ENCODE data around the gene CUL3.
"Not testable (repeated sequence)": the region's sequence is repeated elsewhere in the genome, so short reads cannot be mapped to it uniquely, and the experiment has no call there.

Gene CUL3

DNA sequence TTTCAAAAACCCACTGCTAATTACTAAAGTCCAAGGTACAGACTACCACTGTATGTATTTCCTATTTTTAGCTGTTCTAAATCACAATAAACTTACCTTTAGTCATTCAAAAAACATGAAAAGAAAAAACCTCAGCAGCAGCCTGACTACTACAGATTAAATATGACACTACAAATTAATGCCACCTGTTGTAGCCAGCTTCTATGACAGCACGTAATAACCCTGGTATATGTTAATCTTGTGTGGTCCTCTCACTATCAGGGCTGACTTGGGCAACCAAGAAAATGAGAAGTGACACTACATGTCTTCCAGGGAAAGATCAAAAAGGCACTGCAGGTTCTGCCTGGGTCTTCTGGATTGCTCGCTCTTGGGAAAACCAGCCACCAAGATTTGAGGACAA lies 92.6 kb downstream of the CUL3 start:
- Histone ChIP-seq H3K9me3 (ENCODE audit: insufficient read depth, low read length) (no peaks in the 10 kb centered on the region), H3K4me3 (ENCODE audit: insufficient read depth, low read length, poor library complexity, severe bottlenecking) (no peak overlapping the region), H4K20me1 (ENCODE audit: low read depth, low read length) (no peaks in the 10 kb centered on the region), H3F3A (ENCODE audit: insufficient read depth) (peaks cover 74% of the 10 kb centered on the region), H3K27ac (ENCODE audit: low read depth, low read length) (peak overlapping the region; percentile 87), H3K36me3 (ENCODE audit: low read length) (peaks cover 42% of the 10 kb centered on the region), H3K4me2 (ENCODE audit: low read depth, low read length, poor library complexity, severe bottlenecking) (peak overlapping the region; percentile 71), H3K9me2 (replicated peaks; ENCODE audit: insufficient read depth, low read length) (no peaks in the 10 kb centered on the region), H3K79me2 (ENCODE audit: insufficient read depth, low read length) (peaks cover 57% of the 10 kb centered on the region), H3K9ac (ENCODE audit: low read length) (peak overlapping the region; percentile 27; the same call in 1 of the 2 replicates), H2AFZ (ENCODE audit: low read depth, low read length, severe bottlenecking) (no peak overlapping the region), H3K27me3 (ENCODE audit: low read length) (no peaks in the 10 kb centered on the region)
- no peak for TF ChIP-seq CTCF (IDR thresholded peaks at IDR 0.05; ENCODE audit: insufficient read depth, low read length, poor library complexity, severe bottlenecking)
- no peak for TF ChIP-seq EZH2phosphoT487 (conservative IDR thresholded peaks at IDR 0.05; ENCODE audit: low read length)

- not testable (repeated sequence) for H3K27ac ChIP-seq (ENCODE audit: low read depth, low read length)
- peaks cover 35% of the 10 kb centered on the region for H3F3A ChIP-seq (ENCODE audit: insufficient read depth)
Observed at GRCh38 chr2:224487940-224488339, 97.2 kb downstream of the CUL3 start.

DNA sequence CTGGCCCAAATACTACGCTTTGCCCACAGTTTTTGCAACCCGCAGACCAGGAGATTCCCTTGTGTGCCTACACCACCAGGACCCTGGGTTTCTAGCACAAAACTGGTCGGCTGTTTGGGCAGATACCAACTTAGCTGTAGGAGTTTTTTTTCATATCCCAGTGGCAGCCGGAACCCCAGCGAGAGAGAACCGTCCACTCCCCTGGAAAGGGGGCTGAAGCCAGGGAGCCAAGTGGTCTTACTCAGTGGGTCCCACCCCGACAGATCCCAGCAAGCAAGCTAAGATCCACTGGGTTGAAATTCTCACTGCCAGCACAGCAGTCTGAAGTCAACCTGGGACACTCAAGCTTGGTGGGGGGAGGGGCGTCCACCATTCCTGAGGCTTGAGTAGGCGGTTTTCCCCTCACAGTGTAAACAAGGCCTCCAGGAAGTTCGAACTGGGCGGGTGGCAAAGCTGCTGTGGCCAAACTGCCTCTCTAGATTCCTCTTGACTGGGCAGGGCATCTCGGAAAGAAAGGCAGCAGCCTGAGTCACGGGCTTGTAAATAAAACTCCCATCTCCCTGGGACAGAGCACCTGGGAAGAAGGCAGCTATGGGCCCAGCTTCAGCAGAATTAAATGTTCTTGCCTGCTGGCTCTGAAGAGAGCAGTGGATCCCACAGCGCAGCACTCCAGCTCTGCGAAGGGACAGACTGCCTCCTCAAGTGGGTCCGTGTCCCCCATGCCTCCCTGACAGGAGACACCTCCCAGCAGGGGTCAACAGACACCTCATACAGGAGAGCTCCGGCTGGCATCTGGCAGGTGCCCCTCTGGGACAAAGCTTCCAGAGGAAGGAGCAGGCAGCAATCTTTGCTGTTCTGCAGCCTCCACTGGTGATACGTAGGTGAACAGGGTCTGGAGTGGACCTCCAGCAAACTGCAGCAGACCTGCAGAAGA lies 99.8 kb downstream of the CUL3 start:
- not testable (repeated sequence) for H3K9me2 ChIP-seq (replicated peaks; ENCODE audit: insufficient read depth, low read length); H3K9ac ChIP-seq (ENCODE audit: low read length); H3K27me3 ChIP-seq (ENCODE audit: low read length); H3K4me2 ChIP-seq (ENCODE audit: low read depth, low read length, poor library complexity, severe bottlenecking); H2AFZ ChIP-seq (ENCODE audit: low read depth, low read length, severe bottlenecking); H3K27ac ChIP-seq (ENCODE audit: low read depth, low read length); H4K20me1 ChIP-seq (ENCODE audit: low read depth, low read length); H3K9me3 ChIP-seq (ENCODE audit: insufficient read depth, low read length); H3K4me3 ChIP-seq (ENCODE audit: insufficient read depth, low read length, poor library complexity, severe bottlenecking)
- H3K36me3 ChIP-seq (ENCODE audit: low read length), result peaks cover 35% of the 10 kb centered on the region; the same call in 1 of the 2 replicates
- peaks cover 66% of the 10 kb centered on the region for H3K79me2 ChIP-seq (ENCODE audit: insufficient read depth, low read length)
- H3F3A ChIP-seq (ENCODE audit: insufficient read depth), result peaks cover 31% of the 10 kb centered on the region

More at GRCh38 chr2:224487940-224488339, 97.2 kb downstream of the CUL3 start:
- H4K20me1 ChIP-seq (ENCODE audit: low read depth, low read length); H3K4me3 ChIP-seq (ENCODE audit: insufficient read depth, low read length, poor library complexity, severe bottlenecking); H3K4me2 ChIP-seq (ENCODE audit: low read depth, low read length, poor library complexity, severe bottlenecking); H3K9me2 ChIP-seq (replicated peaks; ENCODE audit: insufficient read depth, low read length); H3K9me3 ChIP-seq (ENCODE audit: insufficient read depth, low read length); H2AFZ ChIP-seq (ENCODE audit: low read depth, low read length, severe bottlenecking); H3K27me3 ChIP-seq (ENCODE audit: low read length); H3K9ac ChIP-seq (ENCODE audit: low read length): not testable (repeated sequence)
- peaks cover 83% of the 10 kb centered on the region for H3K79me2 ChIP-seq (ENCODE audit: insufficient read depth, low read length)
- H3K36me3 ChIP-seq (ENCODE audit: low read length), result peaks cover 12% of the 10 kb centered on the region; the same call in 1 of the 2 replicates

DNA sequence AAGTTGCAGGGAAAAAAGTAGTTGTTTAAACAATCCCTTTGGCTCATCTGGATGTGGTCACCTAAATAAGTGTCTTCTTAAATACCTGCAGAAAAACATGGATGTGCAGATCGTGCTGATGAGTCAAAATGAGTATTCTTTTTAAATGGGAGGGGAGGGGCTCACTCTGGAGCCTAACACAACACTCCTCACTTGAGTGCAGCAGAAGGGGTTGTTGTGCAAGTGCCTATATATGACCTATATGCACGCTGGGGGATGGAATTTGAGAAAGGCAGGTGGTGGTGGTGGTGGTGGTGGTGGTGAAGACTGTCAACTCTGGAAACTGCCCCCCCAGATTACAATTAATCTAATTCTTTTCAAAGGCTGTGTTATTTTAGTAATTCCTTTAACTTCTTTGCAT lies 105.3 kb downstream of the CUL3 start:
- Histone ChIP-seq H3K9ac (ENCODE audit: low read length) (no peak overlapping the region), H3K27ac (ENCODE audit: low read depth, low read length) (no peak overlapping the region), H3K27me3 (ENCODE audit: low read length) (no peaks in the 10 kb centered on the region), H2AFZ (ENCODE audit: low read depth, low read length, severe bottlenecking) (no peak overlapping the region), H4K20me1 (ENCODE audit: low read depth, low read length) (peaks cover 10% of the 10 kb centered on the region; the same call in 1 of the 2 replicates), H3F3A (ENCODE audit: insufficient read depth) (peaks cover 36% of the 10 kb centered on the region), H3K4me3 (ENCODE audit: insufficient read depth, low read length, poor library complexity, severe bottlenecking) (no peak overlapping the region), H3K4me2 (ENCODE audit: low read depth, low read length, poor library complexity, severe bottlenecking) (no peak overlapping the region), H3K9me2 (replicated peaks; ENCODE audit: insufficient read depth, low read length) (no peaks in the 10 kb centered on the region), H3K9me3 (ENCODE audit: insufficient read depth, low read length) (no peaks in the 10 kb centered on the region), H3K79me2 (ENCODE audit: insufficient read depth, low read length) (peaks cover 19% of the 10 kb centered on the region), H3K36me3 (ENCODE audit: low read length) (peaks cover 80% of the 10 kb centered on the region)
- TF ChIP-seq CTCF (IDR thresholded peaks at IDR 0.05; ENCODE audit: insufficient read depth, low read length, poor library complexity, severe bottlenecking), result no peak
- TF ChIP-seq EZH2phosphoT487 (conservative IDR thresholded peaks at IDR 0.05; ENCODE audit: low read length), result no peak
